Esophagus muscularis mucosa (tissue), 3 donors: ENCODE measurements around the gene AMOTL1.
A peak's percentile ranks its signal among the peaks of the same experiment; 100 is the strongest.

Source experiments
- CTCF ChIP-seq, 3 experiments: fragments of 200-600 bp in 2 of 3; fragments of 450-650 bp in 1 of 3; sonication (generic) in 2 of 3; IDR thresholded peaks; one replicate each; pipeline ENCODE4 v1.5.1; 2017 to 2019; ENCODE audit warnings: antibody characterized with exemption in 3 of 3, mild to moderate bottlenecking in 2 of 3, moderate library complexity in 1 of 3
- POLR2A ChIP-seq: fragments of 450-650 bp; IDR thresholded peaks from one replicate; pipeline ENCODE4 v1.6.1; 2017; ENCODE audit warnings: antibody characterized with exemption, moderate library complexity, mild to moderate bottlenecking, low read depth

GRCh38 chr11:94786264-94787126 lies 18.3 kb downstream of the AMOTL1 start:
- TF ChIP-seq CTCF (IDR thresholded peaks at IDR 0.05) (peak; percentile 59 to 74 (median 67)), POLR2A (no peak)
